C4-2B (cell line): ENCODE measurements around the gene SCARB2.

Source experiments
- ZFX ChIP-seq: fragments of 450-650 bp; IDR thresholded peaks from 2 replicates; pipeline ENCODE4 v1.6.1; 2017
- TF ChIP-seq, protein P1 (sequence below): fragments of 450-650 bp; conservative IDR thresholded peaks from 2 replicates; pipeline ENCODE4 v1.5.1; 2017; ENCODE audit warnings: mild to moderate bottlenecking

- TF ChIP-seq, protein P1, sequence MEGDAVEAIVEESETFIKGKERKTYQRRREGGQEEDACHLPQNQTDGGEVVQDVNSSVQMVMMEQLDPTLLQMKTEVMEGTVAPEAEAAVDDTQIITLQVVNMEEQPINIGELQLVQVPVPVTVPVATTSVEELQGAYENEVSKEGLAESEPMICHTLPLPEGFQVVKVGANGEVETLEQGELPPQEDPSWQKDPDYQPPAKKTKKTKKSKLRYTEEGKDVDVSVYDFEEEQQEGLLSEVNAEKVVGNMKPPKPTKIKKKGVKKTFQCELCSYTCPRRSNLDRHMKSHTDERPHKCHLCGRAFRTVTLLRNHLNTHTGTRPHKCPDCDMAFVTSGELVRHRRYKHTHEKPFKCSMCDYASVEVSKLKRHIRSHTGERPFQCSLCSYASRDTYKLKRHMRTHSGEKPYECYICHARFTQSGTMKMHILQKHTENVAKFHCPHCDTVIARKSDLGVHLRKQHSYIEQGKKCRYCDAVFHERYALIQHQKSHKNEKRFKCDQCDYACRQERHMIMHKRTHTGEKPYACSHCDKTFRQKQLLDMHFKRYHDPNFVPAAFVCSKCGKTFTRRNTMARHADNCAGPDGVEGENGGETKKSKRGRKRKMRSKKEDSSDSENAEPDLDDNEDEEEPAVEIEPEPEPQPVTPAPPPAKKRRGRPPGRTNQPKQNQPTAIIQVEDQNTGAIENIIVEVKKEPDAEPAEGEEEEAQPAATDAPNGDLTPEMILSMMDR = no peak
- no peak for TF ChIP-seq ZFX
Measured at GRCh38 chr4:76182463-76182862, 31.2 kb downstream of the SCARB2 start.
